GM19467 (cell line): ENCODE results near the gene RPS18.

ENCODE experiments used
- ATAC-seq: cut with Tn5 transposase; IDR thresholded peaks from one replicate; pipeline ENCODE4 v1.9.1; 2021; ENCODE audit warnings: mild to moderate bottlenecking, moderate library complexity; ENCODE audit not compliant: unreplicated experiment

Gene RPS18

DNA sequence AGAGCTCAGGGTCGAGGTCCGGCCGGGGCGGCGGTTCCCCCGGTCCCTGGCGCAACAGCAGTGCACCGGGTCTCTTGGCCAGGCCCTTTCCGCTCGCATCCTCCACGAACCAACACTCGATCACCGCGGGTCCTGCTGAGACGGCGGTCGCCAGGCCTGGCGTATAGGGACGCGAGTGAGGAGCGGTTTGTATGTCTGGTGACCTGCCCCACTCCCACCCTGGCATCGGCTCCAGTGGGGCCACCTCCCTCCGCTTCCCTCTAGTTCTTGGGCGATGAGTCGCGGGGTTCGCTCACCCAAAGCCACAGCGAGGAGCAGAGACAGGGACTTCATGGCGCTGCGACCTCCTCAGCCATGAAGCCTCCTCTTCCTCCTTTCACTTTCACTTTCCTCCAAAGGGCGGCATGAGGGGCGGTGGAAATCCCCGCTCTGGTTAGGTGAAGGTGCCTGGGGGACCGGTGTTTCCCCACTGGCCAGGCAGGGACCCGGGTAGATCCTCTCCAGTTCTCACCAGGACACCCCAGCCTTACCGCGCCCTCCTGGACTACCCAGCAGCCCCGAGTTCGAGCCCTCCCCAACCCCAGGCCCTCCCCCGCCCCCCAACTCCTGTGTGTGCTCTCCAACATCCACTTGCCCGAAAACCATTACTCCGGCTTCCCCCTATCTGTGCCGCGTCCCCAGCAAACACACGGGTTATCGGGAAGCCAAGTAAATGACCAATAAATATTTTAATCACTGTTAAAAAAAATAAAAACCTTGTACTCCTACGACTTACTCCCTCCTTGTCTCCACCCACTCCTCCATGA lies 42.0 kb downstream of the RPS18 start, which contains the start of gene TAPBP:
TSS of gene TAPBP (minus strand) at position 370 of the 806 bp plus-strand sequence. CDS start at position 333, 37 bp downstream.
- ATAC-seq = peak; percentile 34

DNA sequence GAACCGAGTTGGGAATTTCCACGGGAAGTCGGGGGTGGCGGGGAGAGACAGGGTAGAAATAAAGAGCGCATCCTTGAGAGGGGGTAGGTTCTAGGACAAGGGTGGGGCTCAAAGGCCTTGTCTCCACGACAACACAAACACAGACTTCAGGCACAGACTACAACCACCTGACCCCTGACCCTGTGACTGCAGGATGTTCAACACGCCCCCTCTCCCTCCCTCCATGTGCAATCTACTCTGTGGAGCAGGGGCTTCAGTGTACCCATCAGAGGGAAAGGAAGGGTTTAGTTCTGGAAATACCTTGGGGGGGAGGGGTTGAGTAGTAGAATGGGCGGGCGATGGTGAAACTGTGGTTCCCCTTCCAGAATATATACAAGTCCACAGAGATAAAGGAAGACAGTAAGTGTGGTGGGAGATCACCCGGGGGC lies 42.7 kb downstream of the RPS18 start:
- ATAC-seq = no peak

DNA sequence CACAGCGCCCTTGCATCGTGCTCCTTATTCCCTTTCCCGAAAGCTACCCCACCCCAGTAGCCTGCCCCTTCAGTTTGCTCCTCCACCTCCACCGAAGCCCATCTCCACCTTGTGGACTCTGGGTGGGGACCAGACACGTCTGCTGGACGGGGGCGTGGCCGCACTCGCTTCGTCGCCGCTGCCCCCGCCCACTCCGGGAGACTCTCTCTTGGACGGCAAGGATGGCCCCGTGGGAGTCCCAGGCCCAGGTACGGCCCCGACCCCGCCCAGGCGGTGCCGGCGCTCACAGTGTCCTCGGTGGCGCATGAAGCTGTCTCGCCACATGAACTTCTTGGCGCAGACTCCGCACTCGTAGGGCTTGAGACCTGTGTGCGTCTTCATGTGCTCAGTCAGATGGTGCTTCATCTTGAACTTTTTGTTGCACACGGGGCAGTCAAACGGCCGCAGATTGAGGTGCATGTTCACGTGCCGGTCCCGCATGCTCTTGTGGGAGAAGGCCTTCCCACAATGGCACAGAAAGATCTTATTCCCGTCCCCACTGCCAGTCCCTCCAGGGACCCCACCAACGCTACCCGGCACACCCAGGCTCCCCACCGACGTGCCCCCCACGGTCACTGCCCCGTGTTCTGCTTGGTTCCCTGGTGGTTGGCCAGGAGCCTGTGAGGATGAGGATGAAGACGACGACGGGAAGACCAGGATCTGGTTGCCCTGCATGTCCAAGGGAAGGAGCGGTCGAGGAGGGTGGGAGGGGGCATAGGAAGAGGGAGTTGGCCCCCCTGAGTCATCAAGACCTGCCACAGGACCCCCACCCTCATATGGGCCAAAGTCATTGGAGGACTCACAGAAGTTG lies 43.3 kb downstream of the RPS18 start:
- no peak for ATAC-seq

- ATAC-seq = no peak
These were observed 44.1 kb downstream of the RPS18 start for GRCh38 chr6:33315793-33316602.

DNA sequence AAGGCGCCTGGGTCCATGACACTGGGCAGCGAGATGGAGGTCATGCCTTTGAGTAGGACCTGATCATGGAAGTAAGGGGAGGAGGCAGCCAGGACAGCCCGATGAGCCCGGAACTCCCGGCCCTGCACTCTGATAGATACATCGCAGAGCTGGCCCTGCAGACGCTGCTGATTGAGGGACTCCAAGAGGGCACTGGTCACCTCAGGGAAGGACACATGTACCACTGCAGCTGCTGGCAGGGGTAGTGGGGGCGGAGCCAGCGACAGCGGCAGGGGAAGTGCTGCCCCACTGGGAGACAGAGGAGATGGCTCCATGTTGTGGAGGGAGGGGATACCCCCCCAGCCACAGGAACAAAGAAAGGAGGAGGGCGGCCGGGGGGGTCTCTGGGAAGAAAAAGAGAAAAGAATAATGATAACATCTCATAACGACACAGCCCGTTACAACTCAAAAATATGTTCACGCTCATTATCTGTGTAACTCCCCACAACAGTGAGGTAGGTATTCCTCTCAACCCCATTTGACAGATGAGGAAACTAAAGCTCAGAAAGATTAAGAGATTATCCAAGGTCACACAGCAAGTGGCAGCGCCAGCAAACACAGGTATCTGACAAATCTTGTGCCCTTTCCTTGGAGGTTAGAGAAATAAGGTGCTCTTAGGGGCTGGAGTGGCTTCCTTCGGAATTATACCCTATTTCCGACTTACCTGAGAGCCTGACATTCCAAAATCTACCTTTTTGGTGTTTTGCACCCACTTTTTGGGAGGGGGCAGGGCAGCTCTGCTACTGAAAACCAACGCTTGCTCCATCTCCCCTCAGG lies 44.9 kb downstream of the RPS18 start:
- ATAC-seq = no peak

DNA sequence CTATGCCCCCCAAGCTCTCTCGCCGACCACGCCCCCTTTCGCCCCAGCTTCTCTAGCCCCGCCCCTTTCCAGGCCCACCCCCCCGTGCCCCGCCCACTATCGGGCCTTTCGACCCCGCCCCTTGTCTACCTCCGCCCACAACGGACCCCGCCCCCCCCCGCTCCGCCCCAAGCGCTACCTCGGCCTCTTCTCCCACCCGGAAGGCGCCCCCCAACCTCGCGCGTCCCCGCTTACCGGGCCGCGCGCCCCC lies 45.5 kb downstream of the RPS18 start:
- no peak for ATAC-seq

DNA sequence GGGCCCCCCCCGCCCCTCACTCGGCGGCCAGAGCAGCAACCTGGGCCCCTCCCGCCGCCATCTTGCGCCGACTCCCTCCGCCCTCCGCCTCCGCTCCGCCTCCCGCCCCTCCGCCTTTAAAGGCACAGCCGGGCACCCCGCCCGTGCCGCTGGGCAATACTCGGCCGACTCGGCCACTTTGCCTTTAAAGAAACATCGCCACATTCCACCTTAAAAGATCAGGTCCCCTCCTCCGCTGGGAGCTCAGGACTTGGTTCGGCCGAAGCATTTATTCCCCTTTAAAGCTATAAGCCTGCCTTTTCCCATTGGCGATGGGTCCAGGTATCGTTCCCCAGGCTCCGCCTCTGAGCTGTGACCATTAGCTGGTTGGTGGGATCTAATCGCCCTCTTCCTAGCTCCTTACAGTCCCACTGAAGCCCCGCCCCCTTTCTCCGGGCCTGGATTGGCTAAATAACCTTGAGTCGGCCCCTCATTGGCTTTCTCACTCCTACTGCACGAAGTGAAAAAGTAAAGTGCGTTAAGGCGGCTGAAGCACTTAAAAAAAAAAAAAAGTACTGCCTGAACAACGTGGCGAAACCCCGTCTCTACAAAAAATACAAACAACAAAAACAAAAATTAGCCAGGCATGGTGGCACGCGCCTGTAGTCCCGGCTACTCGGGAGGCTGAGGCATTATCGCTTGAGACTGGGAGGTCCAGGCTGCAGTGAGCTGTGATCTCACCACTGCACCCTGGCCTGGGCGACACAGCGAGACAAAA lies 46.0 kb downstream of the RPS18 start, which contains the start of gene ZBTB22:
TSS of gene ZBTB22 (minus strand) at position 76 of the 757 bp plus-strand sequence. CDS start 828 bp downstream, outside the sequence.
- ATAC-seq = peak; percentile 44

DNA sequence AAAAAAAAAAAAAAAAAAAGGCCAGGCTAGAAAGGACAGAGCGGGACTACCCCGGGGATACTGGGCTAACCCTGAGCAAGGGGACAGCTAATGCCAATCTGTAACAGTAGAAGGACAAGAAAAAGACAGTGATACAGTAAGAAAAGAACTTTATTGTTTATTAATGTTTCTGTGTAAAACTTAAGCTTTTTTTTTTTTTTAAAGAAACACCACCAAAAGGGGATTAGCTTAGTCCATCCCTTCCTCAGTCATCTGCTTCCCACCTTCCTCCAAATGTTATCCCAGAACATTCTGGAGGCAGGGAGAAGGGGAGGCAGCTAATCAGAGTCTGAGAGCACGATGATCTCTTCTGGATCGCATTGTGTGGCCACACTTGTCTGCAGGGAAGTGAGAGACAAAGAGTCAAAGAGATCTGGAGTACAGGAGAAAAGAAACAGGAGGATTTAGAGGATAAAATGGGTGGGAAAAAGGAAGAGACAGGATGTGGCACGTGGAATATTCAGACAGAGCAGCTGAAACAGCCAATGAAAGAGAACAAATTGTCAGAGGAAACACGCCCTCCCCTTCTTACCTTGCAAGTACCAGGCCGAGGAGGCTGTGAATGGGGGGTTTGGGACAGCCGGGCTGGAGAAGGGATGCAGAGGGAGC lies 46.7 kb downstream of the RPS18 start:
- ATAC-seq = no peak

DNA sequence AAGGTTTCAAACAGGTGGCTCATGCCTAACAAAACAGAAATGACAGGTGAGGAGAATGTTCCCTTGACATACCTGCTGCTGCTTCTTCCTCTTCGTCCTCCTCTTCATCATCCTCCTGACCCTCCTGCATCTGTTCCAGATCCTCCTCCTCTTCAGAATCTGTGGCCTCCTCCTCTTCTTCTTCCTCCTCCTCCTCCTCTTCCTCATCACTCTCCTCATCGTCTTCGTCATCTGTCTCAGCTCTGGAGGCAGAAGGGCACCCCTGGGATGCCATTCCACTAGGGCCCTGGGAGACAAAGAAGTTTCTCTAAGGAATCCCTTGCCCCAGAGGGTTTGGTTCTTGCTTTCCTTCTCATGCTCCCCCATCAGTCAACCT lies 48.1 kb downstream of the RPS18 start:
- ATAC-seq = no peak

- no peak for ATAC-seq
These were observed 48.7 kb downstream of the RPS18 start for GRCh38 chr6:33320315-33321181.

DNA sequence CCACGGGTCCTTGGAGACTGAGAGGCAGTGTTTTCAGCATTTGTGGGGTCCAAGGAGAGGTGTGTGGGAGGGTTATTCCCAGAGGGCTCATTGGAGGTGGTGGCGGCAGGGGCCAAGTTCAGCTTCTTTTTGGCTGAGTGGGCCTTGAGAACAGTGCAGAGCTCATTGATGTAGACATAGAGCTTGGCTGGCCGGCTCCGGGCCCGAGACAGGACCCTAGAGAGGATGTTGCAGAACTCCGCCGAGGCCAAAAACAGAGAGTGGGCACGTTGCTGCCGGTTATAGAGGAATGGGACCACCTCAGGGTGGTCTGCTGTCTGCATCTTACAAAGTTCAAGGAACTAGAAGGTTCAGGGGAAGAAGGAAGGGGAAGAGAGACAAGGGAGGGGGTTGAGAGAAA lies 49.4 kb downstream of the RPS18 start:
- ATAC-seq = no peak

DNA sequence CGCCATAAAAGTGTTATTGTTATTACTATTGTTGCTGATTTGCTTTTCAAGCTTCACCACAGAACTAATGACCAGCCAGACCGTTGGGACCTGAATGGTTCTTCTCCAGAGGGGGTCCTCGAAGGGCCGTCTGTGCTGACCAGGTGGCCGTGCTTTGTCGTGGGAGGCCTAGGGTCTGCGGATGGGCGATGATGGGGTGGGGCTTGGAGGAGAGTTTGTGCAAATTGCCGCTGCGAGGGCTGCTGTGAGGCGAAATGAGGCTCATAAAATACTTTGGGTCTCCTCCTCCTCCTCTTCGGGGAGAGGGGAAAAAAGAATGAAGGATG lies 51.7 kb downstream of the RPS18 start:
- ATAC-seq = peak; percentile 14

- no peak for ATAC-seq
These were observed 52.2 kb downstream of the RPS18 start for GRCh38 chr6:33324125-33324524.
